Muscle of leg (tissue), 11 donors: ENCODE data around the gene PLRG1. TPM values are rescaled to one million over a fixed set of nuclear protein-coding genes. Genes with fewer than 3 reads are reported as not detected.

Experiments used
- DNase-seq: peaks from one replicate; pipeline ENCODE4 v3.0.0; 2013
- H3K27ac ChIP-seq: one replicate; pipeline ENCODE4 v1.5.1; 2013; ENCODE audit warnings: mild to moderate bottlenecking, low read length, control low read depth
- H3K27me3 ChIP-seq: one replicate; pipeline ENCODE4 v1.6.1; 2013; ENCODE audit warnings: low read length; ENCODE audit not compliant: control insufficient read depth, insufficient read depth
- H3K36me3 ChIP-seq: one replicate; pipeline ENCODE4 v1.6.1; 2013; ENCODE audit warnings: low read length; ENCODE audit not compliant: control insufficient read depth, insufficient read depth
- H3K4me1 ChIP-seq: one replicate; pipeline ENCODE4 v1.6.1; 2013; ENCODE audit warnings: low read length; ENCODE audit not compliant: control insufficient read depth, insufficient read depth
- H3K4me3 ChIP-seq: one replicate; pipeline ENCODE4 v1.5.1; 2013; ENCODE audit warnings: low read length, control low read depth
- H3K9me3 ChIP-seq: replicated peaks from 2 replicates; pipeline ENCODE4 v1.6.1; 2013; ENCODE audit warnings: low read depth, low read length; ENCODE audit not compliant: control insufficient read depth
- WGBS: methylation state at CpG from one replicate; pipeline ENCODE4 v1.1.5; 2013; ENCODE audit warnings: missing lambda C conversion rate; ENCODE audit not compliant: insufficient coverage; 5-methylcytosine and 5-hydroxymethylcytosine counted together
- polyA plus RNA-seq, 8 donors: library from polyadenylated mRNA; unstranded; fragments of 120-200 nt; gene quantifications; one replicate each; pipeline versions ENCODE4 v1.2.1 to v1.2.3, GENCODE V29; 2013; ENCODE audit warnings: inconsistent platforms in 1 of 8, low replicate concordance in 1 of 8; ENCODE audit not compliant: insufficient read length in 8 of 8, insufficient read depth in 1 of 8
- total RNA-seq: library from RNA; stranded (reverse); fragments of 120-200 nt; gene quantifications from one replicate; pipeline ENCODE4 v1.2.4, GENCODE V29; 2013

The PLRG1 gene
- total and polyA plus RNA-seq, 9 donors: 45.5 to 66.9 (median 54.3) TPM

DNA sequence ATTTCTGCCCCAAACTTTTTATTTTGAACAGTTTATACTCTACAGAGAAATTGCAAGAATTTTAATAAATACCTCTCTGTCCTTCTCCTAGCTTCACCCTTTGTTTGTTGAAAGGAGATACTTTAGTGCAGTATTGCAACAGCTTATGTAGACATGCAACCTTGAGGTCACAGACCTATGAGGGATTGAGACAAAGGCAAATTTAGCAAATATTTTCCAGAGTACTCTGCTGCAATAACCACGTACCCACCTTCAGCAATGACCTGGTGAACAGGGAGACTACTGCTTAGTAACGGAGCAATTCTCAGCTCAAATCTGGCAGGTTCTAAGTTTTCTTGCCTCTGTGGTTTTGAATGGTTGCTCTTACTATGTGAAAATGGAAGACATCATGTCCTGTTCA is 27.1 kb upstream of the PLRG1 start:
- Histone ChIP-seq H3K27me3 (no peaks in the 10 kb centered on the region), H3K4me1 (no peaks in the 10 kb centered on the region), H3K4me3 (no peak overlapping the region), H3K27ac (no peak overlapping the region), H3K9me3 (no peaks in the 10 kb centered on the region), H3K36me3 (no peaks in the 10 kb centered on the region)
- no CpG with 5 or more reads among the region's 2 CpGs for WGBS
- DNase-seq: no peak

DNA sequence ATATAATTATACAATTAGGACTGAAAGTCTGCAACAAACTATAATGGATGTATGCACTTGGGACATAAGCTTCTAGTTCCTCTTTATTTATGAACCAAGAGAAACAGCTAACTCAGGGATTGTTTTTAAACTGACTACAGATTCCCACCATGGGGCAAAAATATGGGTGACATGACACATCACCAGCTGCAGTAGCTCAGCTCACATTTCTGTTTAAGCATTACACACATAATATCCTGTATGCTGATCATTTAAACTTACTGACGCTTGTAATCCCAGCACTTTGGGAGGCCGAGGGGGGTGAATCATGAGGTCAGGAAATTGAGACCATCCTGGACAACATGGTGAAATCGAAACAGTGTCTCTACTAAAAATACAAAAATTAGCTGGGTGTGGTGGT is 24.1 kb upstream of the PLRG1 start:
- Histone ChIP-seq H3K27me3 (no peaks in the 10 kb centered on the region), H3K4me3 (no peak overlapping the region), H3K36me3 (no peaks in the 10 kb centered on the region), H3K9me3 (no peaks in the 10 kb centered on the region), H3K4me1 (no peaks in the 10 kb centered on the region), H3K27ac (no peak overlapping the region)
- no CpG with 5 or more reads among the region's 3 CpGs for WGBS
- DNase-seq: no peak

DNA sequence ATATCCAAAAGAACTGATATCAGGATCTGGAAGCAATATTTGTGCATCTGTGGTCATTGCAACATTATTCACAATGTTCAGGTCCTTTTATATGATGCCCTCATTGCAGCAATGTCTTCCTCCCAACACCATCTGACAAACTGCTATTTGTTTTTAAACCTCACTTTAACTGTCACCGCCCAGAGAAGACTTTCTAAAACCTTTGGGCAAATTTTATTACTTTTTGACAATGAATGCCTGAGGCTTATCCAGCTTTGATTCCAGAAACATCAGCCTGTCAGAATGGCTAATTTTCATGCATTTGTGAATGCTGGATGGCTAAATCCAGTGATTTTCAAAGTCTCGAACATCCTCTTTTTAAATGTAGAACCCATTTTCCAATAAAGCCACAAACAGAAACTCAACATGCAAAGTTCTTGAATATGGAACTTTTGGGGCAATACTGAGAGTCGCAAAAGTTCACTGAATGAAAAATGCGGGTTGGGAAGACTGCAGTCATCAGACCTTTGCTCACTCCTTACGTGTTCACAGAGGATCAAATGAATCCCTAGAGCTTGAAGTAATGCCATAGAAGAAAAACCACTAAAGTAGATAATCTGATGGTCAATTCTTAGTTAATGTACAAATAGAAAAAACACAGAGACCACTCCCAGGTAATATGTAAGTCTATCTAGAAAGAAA is 23.1 kb upstream of the PLRG1 start:
- Histone ChIP-seq H3K27me3 (no peaks in the 10 kb centered on the region), H3K36me3 (no peaks in the 10 kb centered on the region), H3K4me1 (no peaks in the 10 kb centered on the region), H3K4me3 (no peak overlapping the region), H3K27ac (no peak overlapping the region), H3K9me3 (no peaks in the 10 kb centered on the region)
- WGBS: 71% methylated on average over 1 of the region's 5 CpGs
- DNase-seq: no peak

DNA sequence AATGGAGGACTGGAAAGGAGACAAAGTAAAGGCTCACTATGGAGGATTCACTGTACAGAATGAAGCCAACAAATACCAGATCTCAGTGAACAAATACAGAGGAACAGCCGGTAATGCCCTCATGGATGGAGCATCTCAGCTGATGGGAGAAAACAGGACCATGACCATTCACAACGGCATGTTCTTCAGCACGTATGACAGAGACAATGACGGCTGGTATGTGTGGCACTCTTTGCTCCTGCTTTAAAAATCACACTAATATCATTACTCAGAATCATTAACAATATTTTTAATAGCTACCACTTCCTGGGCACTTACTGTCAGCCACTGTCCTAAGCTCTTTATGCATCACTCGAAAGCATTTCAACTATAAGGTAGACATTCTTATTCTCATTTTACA is 19.4 kb upstream of the PLRG1 start:
- Histone ChIP-seq H3K27ac (no peak overlapping the region), H3K27me3 (no peaks in the 10 kb centered on the region), H3K4me3 (no peak overlapping the region), H3K9me3 (no peaks in the 10 kb centered on the region), H3K36me3 (no peaks in the 10 kb centered on the region), H3K4me1 (no peaks in the 10 kb centered on the region)
- WGBS: 91% methylated on average over 4 of the region's 5 CpGs
- no peak for DNase-seq

DNA sequence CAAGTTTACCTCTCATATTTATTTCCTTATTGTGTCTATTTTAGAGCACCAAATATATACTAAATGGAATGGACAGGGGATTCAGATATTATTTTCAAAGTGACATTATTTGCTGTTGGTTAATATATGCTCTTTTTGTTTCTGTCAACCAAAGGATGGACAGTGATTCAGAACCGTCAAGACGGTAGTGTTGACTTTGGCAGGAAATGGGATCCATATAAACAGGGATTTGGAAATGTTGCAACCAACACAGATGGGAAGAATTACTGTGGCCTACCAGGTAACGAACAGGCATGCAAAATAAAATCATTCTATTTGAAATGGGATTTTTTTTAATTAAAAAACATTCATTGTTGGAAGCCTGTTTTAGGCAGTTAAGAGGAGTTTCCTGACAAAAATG is 18.8 kb upstream of the PLRG1 start:
- Histone ChIP-seq H3K27me3 (no peaks in the 10 kb centered on the region), H3K4me1 (no peaks in the 10 kb centered on the region), H3K9me3 (no peaks in the 10 kb centered on the region), H3K36me3 (no peaks in the 10 kb centered on the region), H3K4me3 (no peak overlapping the region), H3K27ac (no peak overlapping the region)
- WGBS: 0% methylated on average over 2 of the region's 3 CpGs
- DNase-seq: no peak

DNA sequence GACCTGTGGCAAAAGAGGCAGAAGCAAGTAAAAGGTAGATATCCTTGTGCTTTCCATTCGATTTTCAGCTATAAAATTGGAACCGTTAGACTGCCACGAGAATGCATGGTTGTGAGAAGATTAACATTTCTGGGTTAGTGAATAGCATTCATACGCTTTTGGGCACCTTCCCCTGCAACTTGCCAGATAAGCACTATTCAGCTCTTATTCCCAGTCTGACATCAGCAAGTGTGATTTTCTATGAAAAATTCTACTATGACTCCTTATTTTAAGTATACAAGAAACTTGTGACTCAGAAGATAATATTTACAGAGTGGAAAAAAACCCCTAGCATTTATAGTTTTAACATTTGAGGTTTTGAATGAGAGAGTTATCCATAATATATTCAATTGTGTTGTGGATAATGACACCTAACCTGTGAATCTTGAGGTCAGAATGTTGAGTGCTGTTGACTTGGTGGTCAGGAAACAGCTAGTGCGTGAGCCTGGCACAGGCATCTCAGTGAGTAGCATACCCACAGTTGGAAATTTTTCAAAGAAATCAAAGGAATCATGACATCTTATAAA is 16.5 kb upstream of the PLRG1 start:
- WGBS: 81% methylated on average over 3 of the region's 5 CpGs
- H3K27ac ChIP-seq: no peak overlapping the region
- no peak overlapping the region for H3K4me3 ChIP-seq

DNA sequence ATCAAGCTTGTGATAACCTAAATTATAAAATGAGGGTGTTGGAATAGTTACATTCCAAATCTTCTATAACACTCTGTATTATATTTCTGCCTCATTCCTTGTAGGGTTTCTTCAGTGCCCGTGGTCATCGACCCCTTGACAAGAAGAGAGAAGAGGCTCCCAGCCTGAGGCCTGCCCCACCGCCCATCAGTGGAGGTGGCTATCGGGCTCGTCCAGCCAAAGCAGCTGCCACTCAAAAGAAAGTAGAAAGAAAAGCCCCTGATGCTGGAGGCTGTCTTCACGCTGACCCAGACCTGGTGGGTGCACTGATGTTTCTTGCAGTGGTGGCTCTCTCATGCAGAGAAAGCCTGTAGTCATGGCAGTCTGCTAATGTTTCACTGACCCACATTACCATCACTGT is 15.5 kb upstream of the PLRG1 start:
- Histone ChIP-seq H3K36me3 (no peaks in the 10 kb centered on the region), H3K27me3 (no peaks in the 10 kb centered on the region), H3K4me1 (no peaks in the 10 kb centered on the region), H3K27ac (no peak overlapping the region), H3K9me3 (no peaks in the 10 kb centered on the region), H3K4me3 (no peak overlapping the region)
- 97% methylated on average over 3 of the region's 6 CpGs for WGBS
- DNase-seq: no peak

More for the DNA sequence above, 16.5 kb upstream of the PLRG1 start:
- DNase-seq: no peak
- Histone ChIP-seq H3K36me3 (no peaks in the 10 kb centered on the region), H3K27me3 (no peaks in the 10 kb centered on the region), H3K4me1 (no peaks in the 10 kb centered on the region), H3K9me3 (no peaks in the 10 kb centered on the region)

DNA sequence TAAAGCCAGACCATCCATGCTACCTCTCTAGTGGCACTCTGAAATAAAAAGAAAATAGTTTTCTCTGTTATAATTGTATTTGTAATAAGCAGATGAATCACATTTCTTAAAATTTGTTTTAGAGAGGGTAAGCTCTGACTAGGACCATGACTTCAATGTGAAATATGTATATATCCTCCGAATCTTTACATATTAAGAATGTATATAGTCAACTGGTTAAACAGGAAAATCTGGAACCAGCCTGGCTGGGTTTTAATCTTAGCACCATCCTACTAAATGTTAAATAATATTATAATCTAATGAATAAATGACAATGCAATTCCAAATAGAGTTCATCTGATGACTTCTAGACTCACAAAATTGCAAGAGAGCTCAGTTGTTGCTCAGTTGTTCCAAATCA is 14.1 kb upstream of the PLRG1 start:
- no peaks in the 10 kb centered on the region for H3K36me3 ChIP-seq
- no peaks in the 10 kb centered on the region for H3K9me3 ChIP-seq
- H3K27me3 ChIP-seq: no peaks in the 10 kb centered on the region
- no peaks in the 10 kb centered on the region for H3K4me1 ChIP-seq
- no CpG with 5 or more reads among the region's 1 CpG for WGBS
- H3K27ac ChIP-seq: no peak overlapping the region
- DNase-seq: no peak
- no peak overlapping the region for H3K4me3 ChIP-seq

DNA sequence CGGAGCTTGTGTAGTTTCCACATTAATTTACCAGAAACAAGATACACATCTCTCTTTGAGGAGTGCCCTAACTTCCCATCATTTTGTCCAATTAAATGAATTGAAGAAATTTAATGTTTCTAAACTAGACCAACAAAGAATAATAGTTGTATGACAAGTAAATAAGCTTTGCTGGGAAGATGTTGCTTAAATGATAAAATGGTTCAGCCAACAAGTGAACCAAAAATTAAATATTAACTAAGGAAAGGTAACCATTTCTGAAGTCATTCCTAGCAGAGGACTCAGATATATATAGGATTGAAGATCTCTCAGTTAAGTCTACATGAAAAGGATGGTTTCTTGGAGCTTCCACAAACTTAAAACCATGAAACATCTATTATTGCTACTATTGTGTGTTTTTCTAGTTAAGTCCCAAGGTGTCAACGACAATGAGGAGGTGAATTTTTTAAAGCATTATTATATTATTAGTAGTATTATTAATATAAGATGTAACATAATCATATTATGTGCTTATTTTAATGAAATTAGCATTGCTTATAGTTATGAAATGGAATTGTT is 12.6 kb upstream of the PLRG1 start, which contains the start of gene FGB:
Gene FGB, plus strand, starts transcription at position 315 of the 558 bp plus-strand sequence. Its CDS starts 8 bp downstream, at position 323.
- WGBS: no CpG with 5 or more reads among the region's 2 CpGs
- DNase-seq: no peak
- no peaks in the 10 kb centered on the region for H3K4me1 ChIP-seq

DNA sequence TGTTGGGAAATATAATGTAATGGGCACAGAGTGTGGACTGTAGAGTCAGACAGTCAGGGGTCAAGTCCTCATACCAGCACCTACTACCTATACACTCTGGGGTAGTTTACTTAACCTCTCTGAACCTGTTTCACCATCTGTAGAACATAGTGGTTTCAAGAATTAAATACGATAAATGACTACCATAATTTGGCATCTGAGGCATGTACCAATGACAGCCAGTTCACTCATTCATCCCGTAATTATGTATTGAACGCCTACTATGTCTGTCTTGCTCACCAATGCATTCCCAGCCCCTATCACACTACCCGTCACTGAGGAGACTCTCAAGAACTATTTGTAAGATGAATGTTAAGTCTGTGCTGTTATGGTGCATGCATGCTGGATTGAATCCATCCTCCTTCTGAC is 10.6 kb upstream of the PLRG1 start:
- H3K4me1 ChIP-seq: no peaks in the 10 kb centered on the region
- H3K4me3 ChIP-seq: no peak overlapping the region
- H3K36me3 ChIP-seq: no peaks in the 10 kb centered on the region
- whole genome bisulfite sequencing: no CpG with 5 or more reads among the region's 4 CpGs
- no peak overlapping the region for H3K27ac ChIP-seq
- no peaks in the 10 kb centered on the region for H3K27me3 ChIP-seq
- no peaks in the 10 kb centered on the region for H3K9me3 ChIP-seq
- no peak for DNase-seq

More for the DNA sequence above, 12.6 kb upstream of the PLRG1 start, which contains the start of gene FGB:
- H3K27ac ChIP-seq: no peak within 1 kb of the TSS
- no peaks in the 10 kb centered on the region for H3K27me3 ChIP-seq
- no peaks in the 10 kb centered on the region for H3K9me3 ChIP-seq
- H3K4me3 ChIP-seq: no peak within 1 kb of the TSS
- no peaks in the 10 kb centered on the region for H3K36me3 ChIP-seq
